ENCODE data around the gene UTF1. TPM values are rescaled to one million over a fixed set of nuclear protein-coding genes. Genes with fewer than 3 reads are reported as not detected.

The UTF1 gene
- total RNA-seq, 2 experiments from 2014 or later: not detected

DNA sequence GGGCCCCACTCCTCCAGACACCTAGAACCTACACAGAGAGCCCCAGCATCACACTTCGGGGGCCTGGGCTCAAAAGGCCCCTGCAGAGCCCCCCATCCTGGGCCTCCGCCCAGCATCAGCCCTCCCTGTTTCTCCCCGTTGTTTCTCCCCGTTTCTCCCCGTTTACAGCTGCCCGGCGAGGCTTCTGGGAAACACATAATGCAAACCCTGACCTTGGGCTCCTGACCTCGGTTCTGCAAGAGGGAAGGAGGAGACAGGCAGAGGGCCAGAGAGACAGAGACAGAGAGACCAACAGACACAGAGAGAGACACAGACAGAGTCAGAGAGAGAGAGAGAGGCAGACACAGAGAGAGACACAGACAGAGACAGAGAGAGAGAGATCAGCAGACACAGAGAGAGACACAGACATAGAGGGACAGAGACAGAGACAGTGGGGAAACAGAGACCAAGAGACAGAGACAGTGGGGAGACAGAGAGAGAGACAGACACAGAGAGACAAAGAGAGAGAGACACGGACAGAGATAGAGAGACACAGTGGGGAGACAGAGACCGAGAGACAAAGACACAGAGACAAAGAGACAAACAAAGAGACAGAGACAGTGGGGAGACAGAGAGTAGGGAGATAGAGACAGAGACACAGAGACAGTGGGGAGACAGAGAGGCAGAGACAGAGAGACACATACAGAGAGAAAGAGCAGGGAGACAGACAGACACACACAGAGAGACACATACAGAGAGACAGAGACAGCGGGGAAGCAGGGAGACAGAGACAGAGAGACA lies 20.1 kb downstream of the UTF1 start:
- intact Hi-C loops (cut with micrococcal nuclease): no loop called here

GRCh38 chr10:133251388-133252222 lies 21.6 kb downstream of the UTF1 start:
- H3K27ac Mint-ChIP-seq: no peak overlapping the region
- CTCF ChIA-PET: no interaction called here
- no peak for DNase-seq
- intact Hi-C loops (cut with micrococcal nuclease): no loop called here
- no peak overlapping the region for H3K4me3 Mint-ChIP-seq
- H3K36me3 Mint-ChIP-seq (ENCODE audit: low read depth): no peaks in the 10 kb centered on the region
- no peaks in the 10 kb centered on the region for H3K27me3 Mint-ChIP-seq (ENCODE audit: low read depth)
- H3K4me1 Mint-ChIP-seq (ENCODE audit: low read depth): no peaks in the 10 kb centered on the region
- no peaks in the 10 kb centered on the region for H3K9me3 Mint-ChIP-seq

More for the DNA sequence above, 20.1 kb downstream of the UTF1 start:
- Mint-ChIP-seq H3K9me3 (no peaks in the 10 kb centered on the region), H3K4me3 (no peak overlapping the region), H3K4me1 (ENCODE audit: low read depth) (no peaks in the 10 kb centered on the region), H3K27ac (no peak overlapping the region), H3K36me3 (ENCODE audit: low read depth) (no peaks in the 10 kb centered on the region), H3K27me3 (ENCODE audit: low read depth) (no peaks in the 10 kb centered on the region)
- no peak for DNase-seq
- CTCF ChIA-PET: no interaction called here

DNA sequence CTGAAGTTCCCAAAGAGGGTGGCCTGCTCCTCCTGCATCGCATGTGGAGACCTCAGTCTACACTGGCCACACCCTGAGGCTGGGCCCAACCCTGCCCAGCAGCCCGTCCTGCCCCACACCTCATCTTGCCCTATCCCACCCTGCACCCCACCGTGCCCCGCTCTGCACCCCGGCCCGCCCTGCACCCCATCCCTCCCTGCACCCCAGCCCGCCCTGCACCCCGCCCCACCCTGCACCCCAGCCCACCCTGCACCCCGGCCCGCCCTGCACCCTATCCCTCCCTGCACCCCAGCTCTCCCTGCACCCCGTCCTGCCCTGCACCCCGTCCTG lies 22.2 kb downstream of the UTF1 start:
- H3K4me1 Mint-ChIP-seq (ENCODE audit: low read depth): peaks cover 4% of the 10 kb centered on the region
- H3K36me3 Mint-ChIP-seq (ENCODE audit: low read depth): no peaks in the 10 kb centered on the region
- H3K4me3 Mint-ChIP-seq: no peak overlapping the region
- DNase-seq: no peak
- H3K27me3 Mint-ChIP-seq (ENCODE audit: low read depth): no peaks in the 10 kb centered on the region
- CTCF ChIA-PET: no interaction called here
- H3K27ac Mint-ChIP-seq: no peak overlapping the region
- intact Hi-C loops (cut with micrococcal nuclease): no loop called here
- H3K9me3 Mint-ChIP-seq: no peaks in the 10 kb centered on the region

DNA sequence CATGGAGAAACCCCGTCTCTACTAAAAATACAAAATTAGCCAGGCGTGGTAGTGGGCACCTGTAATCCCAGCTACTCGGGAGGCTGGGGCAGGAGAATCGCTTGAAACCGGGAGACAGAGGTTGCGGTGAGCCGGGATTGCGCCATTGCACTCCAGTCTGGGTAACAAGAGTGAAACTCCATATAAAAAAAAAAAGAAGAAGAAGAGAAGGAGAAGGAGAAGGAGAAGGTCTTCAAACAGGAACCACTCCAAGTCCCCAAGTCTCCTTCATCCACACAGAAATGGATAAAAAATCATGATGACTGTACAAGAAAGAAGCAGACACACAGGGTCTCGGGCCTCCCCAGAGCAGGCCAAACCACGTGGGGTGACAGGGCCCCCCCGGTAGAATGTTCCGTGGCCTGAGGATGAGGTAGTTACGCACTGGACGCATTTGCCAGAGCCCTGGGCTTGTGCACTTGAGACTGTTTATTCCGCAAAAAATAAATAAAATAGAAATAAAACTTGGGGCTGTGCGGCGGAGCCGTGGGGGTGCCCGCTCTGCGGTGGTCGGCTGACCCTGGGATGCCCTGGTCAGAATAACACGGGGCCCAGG lies 23.4 kb downstream of the UTF1 start:
- Mint-ChIP-seq H3K27me3 (ENCODE audit: low read depth) (no peaks in the 10 kb centered on the region), H3K9me3 (no peaks in the 10 kb centered on the region), H3K27ac (no peak overlapping the region), H3K4me3 (no peak overlapping the region), H3K36me3 (ENCODE audit: low read depth) (no peaks in the 10 kb centered on the region), H3K4me1 (ENCODE audit: low read depth) (peaks cover 15% of the 10 kb centered on the region)
- CTCF ChIA-PET: no interaction called here
- intact Hi-C loops (cut with micrococcal nuclease): no loop called here
- DNase-seq: no peak

- H3K4me3 Mint-ChIP-seq: no peak overlapping the region
- H3K27me3 Mint-ChIP-seq (ENCODE audit: low read depth): no peaks in the 10 kb centered on the region
- CTCF ChIA-PET: no interaction called here
- no peak for DNase-seq
- no peaks in the 10 kb centered on the region for H3K36me3 Mint-ChIP-seq (ENCODE audit: low read depth)
- peaks cover 25% of the 10 kb centered on the region for H3K4me1 Mint-ChIP-seq (ENCODE audit: low read depth)
- no peak overlapping the region for H3K27ac Mint-ChIP-seq
- no peaks in the 10 kb centered on the region for H3K9me3 Mint-ChIP-seq
- intact Hi-C loops (cut with micrococcal nuclease): loop anchor here (5.0 kb wide), 2 partner anchors 123 to 712 kb away; partner anchors contain the start of gene PAOX
These were observed 24.6 kb downstream of the UTF1 start for GRCh38 chr10:133254421-133255120.

DNA sequence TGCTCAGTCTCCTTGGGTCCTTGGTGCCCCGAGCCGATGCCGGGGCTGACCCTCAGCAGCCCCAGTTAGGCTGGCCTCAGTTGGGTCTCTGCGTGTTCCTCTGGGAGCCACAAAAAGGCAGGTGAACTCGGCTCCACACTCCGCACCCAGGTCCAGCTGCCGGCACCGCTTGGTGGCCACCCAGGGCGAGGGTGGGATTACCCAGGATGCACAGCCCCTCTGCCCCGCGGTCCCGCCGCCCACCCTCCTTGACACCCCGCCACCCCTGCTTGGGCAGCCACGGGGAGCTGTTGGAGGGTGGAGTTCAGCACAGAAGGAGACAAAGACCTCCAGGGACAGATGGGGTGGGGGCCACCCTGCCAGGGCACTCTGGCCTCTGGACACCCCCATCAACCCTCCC lies 25.3 kb downstream of the UTF1 start:
- H3K27ac Mint-ChIP-seq: no peak overlapping the region
- no peak for DNase-seq
- intact Hi-C loops (cut with micrococcal nuclease): loop anchor here (5.0 kb wide), 2 partner anchors 122 to 713 kb away; partner anchors contain the start of gene PAOX
- no peaks in the 10 kb centered on the region for H3K27me3 Mint-ChIP-seq (ENCODE audit: low read depth)
- H3K4me1 Mint-ChIP-seq (ENCODE audit: low read depth): peaks cover 33% of the 10 kb centered on the region
- CTCF ChIA-PET: no interaction called here
- no peak overlapping the region for H3K4me3 Mint-ChIP-seq
- no peaks in the 10 kb centered on the region for H3K9me3 Mint-ChIP-seq
- no peaks in the 10 kb centered on the region for H3K36me3 Mint-ChIP-seq (ENCODE audit: low read depth)

GRCh38 chr10:133257489-133258065 lies 27.6 kb downstream of the UTF1 start:
- CTCF ChIA-PET: interaction anchor here (0.6 to 2.3 kb wide), 9 partner anchors 9 to 134 kb away, joined by 3 to 9 read pairs (median 4); partner anchors contain the start of gene ADAM8

DNA sequence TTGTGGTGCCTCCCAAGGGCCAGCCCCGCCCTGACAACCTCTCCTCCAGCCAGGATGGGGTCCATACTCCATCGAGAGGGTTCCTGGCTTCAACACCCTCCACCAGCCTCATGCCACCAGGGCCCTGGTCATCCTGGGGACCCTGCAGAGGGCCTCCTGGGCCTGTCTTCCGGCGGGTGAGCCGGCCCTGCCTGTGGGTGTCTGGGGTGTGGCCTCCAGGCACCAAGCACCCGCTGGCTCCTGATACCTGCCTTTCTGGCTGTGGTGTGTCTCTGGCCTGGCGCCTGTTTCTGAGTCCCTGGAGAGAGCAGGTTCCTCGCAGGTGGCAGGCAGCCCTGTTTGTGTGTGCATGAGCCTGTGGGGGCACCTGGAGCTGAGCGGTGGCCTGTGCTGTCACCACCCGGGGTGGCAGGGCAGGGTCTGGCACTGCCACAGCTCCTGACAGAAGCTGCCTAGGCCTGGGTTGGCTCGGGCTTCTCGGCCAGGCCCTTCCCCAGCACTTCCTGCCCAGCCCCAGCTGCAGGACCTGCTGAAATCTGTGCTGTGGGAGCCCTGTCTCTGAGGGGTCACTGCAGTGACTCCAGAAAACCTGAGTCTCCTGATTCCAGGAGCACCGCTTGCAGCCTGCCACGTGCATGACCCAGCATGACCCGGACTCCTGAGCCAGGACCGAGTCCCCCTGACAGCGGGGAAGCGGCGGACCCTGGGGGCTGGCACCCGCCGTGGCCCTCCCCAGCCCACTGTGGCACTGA lies 28.2 kb downstream of the UTF1 start:
- Mint-ChIP-seq H3K36me3 (ENCODE audit: low read depth) (peaks cover 1% of the 10 kb centered on the region), H3K9me3 (no peaks in the 10 kb centered on the region), H3K4me1 (ENCODE audit: low read depth) (peaks cover 51% of the 10 kb centered on the region), H3K27me3 (ENCODE audit: low read depth) (no peaks in the 10 kb centered on the region), H3K27ac (peak overlapping the region; percentile 32), H3K4me3 (no peak overlapping the region)
- peak; percentile 55 for DNase-seq
- intact Hi-C loops (cut with micrococcal nuclease): loop anchor here (2.0 to 5.0 kb wide), 4 partner anchors 31 to 716 kb away; partner anchors contain the start of gene PAOX
- CTCF ChIA-PET: interaction anchor here (1.1 to 2.3 kb wide), 10 partner anchors 10 to 115 kb away, joined by 3 to 9 read pairs (median 6); no protein-coding TSS in a partner anchor

More at GRCh38 chr10:133257489-133258065, 27.6 kb downstream of the UTF1 start:
- no peaks in the 10 kb centered on the region for H3K9me3 Mint-ChIP-seq
- no peaks in the 10 kb centered on the region for H3K36me3 Mint-ChIP-seq (ENCODE audit: low read depth)
- H3K27me3 Mint-ChIP-seq (ENCODE audit: low read depth): no peaks in the 10 kb centered on the region
- H3K4me3 Mint-ChIP-seq: peak overlapping the region; percentile 15
- H3K4me1 Mint-ChIP-seq (ENCODE audit: low read depth): peaks cover 48% of the 10 kb centered on the region
- intact Hi-C loops (cut with micrococcal nuclease): loop anchor here (2.0 to 5.0 kb wide), 4 partner anchors 31 to 715 kb away; partner anchors contain the start of gene PAOX
- peak; percentile 59 for DNase-seq
- peak overlapping the region; percentile 54 for H3K27ac Mint-ChIP-seq

- Mint-ChIP-seq H3K9me3 (no peaks in the 10 kb centered on the region), H3K4me3 (peak overlapping the region; percentile 58), H3K27me3 (ENCODE audit: low read depth) (no peaks in the 10 kb centered on the region), H3K27ac (peak overlapping the region; percentile 89), H3K36me3 (ENCODE audit: low read depth) (peaks cover 3% of the 10 kb centered on the region), H3K4me1 (ENCODE audit: low read depth) (peaks cover 56% of the 10 kb centered on the region)
- DNase-seq: peak; percentile 98
- intact Hi-C loops (cut with micrococcal nuclease): loop anchor here (1.0 to 5.0 kb wide), 9 partner anchors 16 to 717 kb away; partner anchors contain the start of genes PAOX, TUBGCP2 and ZNF511
- CTCF ChIA-PET: interaction anchor here (1.0 to 1.9 kb wide), 7 partner anchors 13 to 115 kb away, joined by 3 to 8 read pairs (median 4); no protein-coding TSS in a partner anchor
These were observed 29.0 kb downstream of the UTF1 start for GRCh38 chr10:133258818-133259601.

- Mint-ChIP-seq H3K9me3 (no peaks in the 10 kb centered on the region), H3K4me1 (ENCODE audit: low read depth) (peaks cover 62% of the 10 kb centered on the region), H3K27me3 (ENCODE audit: low read depth) (no peaks in the 10 kb centered on the region), H3K27ac (peak overlapping the region; percentile 89), H3K36me3 (ENCODE audit: low read depth) (peaks cover 3% of the 10 kb centered on the region), H3K4me3 (peak overlapping the region; percentile 58)
- CTCF ChIA-PET: interaction anchor here (1.0 to 1.7 kb wide), 5 partner anchors 13 to 116 kb away, joined by 3 to 8 read pairs (median 4); no protein-coding TSS in a partner anchor
- DNase-seq: no peak
- intact Hi-C loops (cut with micrococcal nuclease): loop anchor here (1.0 to 5.0 kb wide), 9 partner anchors 16 to 717 kb away; partner anchors contain the start of genes PAOX, TUBGCP2 and ZNF511
These were observed 29.6 kb downstream of the UTF1 start for GRCh38 chr10:133259602-133259989.

Data from activated naive CD4-positive, alpha-beta T cell treated with anti-CD3 and anti-CD28 coated beads for 36 hours (primary cell).